Vagina (tissue), 2 donors: ENCODE results near the gene CHPF.

Experiments used
- POLR2A ChIP-seq, 2 donors: fragments of 450-650 bp; IDR thresholded peaks; one replicate each; pipeline ENCODE4 v1.6.1; 2017; ENCODE audit warnings: antibody characterized with exemption in 2 of 2, mild to moderate bottlenecking in 2 of 2, moderate library complexity in 2 of 2
- TF ChIP-seq, protein P1 (sequence below), 3 experiments: fragments of 450-650 bp in 2 of 3; fragments of 200-600 bp in 1 of 3; sonication (generic) in 1 of 3; IDR thresholded peaks; one replicate each; pipeline ENCODE4 v1.5.1; 2017 to 2019; ENCODE audit warnings: antibody characterized with exemption in 3 of 3, mild to moderate bottlenecking in 2 of 3, moderate library complexity in 2 of 3

GRCh38 chr2:219575566-219576504, 32.2 kb upstream of the CHPF start:
- TF ChIP-seq, protein P1, sequence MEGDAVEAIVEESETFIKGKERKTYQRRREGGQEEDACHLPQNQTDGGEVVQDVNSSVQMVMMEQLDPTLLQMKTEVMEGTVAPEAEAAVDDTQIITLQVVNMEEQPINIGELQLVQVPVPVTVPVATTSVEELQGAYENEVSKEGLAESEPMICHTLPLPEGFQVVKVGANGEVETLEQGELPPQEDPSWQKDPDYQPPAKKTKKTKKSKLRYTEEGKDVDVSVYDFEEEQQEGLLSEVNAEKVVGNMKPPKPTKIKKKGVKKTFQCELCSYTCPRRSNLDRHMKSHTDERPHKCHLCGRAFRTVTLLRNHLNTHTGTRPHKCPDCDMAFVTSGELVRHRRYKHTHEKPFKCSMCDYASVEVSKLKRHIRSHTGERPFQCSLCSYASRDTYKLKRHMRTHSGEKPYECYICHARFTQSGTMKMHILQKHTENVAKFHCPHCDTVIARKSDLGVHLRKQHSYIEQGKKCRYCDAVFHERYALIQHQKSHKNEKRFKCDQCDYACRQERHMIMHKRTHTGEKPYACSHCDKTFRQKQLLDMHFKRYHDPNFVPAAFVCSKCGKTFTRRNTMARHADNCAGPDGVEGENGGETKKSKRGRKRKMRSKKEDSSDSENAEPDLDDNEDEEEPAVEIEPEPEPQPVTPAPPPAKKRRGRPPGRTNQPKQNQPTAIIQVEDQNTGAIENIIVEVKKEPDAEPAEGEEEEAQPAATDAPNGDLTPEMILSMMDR (IDR thresholded peaks at IDR 0.05) = no peak
- no peak for TF ChIP-seq POLR2A (IDR thresholded peaks at IDR 0.05)
